ENCODE results near the gene NFU1.
A peak's percentile ranks its signal among the peaks of the same experiment; 100 is the strongest.

Gene NFU1

GRCh38 chr2:69436938-69437750 is at the start of gene NFU1:
TSS of gene NFU1 (minus strand) at chr2:69437435. CDS start at chr2:69437422, 13 bp downstream.
- DNase-seq (ENCODE audit: low read depth), result peak; percentile 74

GRCh38 chr2:69483696-69484095 is 46.5 kb upstream of the NFU1 start:
- DNase-seq (ENCODE audit: low read depth), result no peak

DNA sequence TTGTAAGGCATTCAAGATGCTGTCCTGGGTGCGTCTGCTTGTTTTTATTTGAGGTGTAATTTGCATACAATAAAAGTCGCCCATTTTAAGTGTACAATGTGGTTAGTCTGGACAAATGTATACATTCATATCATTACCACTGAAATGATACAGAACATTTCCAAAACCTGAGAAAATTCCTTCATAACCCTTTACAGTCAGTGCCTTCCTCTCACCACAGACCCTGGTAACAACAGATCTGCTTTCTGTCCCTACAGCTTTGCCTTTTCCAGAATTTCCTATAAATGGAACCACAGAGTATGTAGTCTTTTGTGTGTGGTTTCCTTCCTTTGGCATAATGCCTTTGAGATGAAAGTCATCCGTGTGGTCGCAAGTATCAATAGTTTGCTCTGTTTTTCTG is 45.8 kb upstream of the NFU1 start:
- no peak for DNase-seq (ENCODE audit: low read depth)

DNA sequence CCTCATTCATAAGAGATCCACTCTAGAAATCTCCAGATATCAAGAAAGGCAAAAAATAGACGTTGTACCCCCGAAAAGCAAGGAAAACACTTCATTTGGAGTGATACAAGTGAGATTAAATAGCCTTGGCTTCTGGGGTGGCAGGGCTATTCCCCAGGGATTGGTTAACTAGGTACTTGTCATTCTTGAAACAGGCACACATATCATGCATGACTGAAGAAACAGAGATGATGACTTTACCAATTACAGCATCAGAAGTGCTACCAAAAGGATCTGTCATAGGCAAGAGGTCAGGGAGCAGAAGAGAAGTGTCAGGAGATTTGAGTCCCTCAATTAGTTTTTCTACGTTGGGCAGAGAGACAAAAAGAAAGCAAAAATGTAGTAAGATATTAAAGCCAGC is 45.2 kb upstream of the NFU1 start:
- no peak for DNase-seq (ENCODE audit: low read depth)

- no peak for DNase-seq (ENCODE audit: low read depth)
Observed at GRCh38 chr2:69481421-69481820, 44.2 kb upstream of the NFU1 start.

DNA sequence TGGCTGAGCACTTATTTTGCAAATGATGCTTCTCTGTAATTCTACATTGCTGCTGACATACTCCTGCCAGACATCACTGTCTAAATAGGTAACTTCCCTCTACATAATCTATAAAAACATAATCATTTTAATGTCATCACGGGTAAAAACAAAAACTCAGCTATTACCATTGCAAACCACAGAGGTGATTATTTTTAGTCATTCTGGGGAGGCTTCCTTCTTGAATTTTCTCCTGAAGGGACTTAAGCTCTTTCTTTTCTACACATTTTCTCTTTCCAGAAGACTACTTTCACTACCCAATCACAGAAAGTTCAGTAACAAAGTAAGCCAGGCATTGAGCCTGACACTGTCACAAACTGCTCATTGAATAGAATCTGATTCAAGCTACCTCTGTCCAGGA is 40.4 kb upstream of the NFU1 start:
- DNase-seq (ENCODE audit: low read depth), result no peak

GRCh38 chr2:69474688-69475087 is 37.5 kb upstream of the NFU1 start:
- no peak for DNase-seq (ENCODE audit: low read depth)

- DNase-seq (ENCODE audit: low read depth), result no peak
Observed at GRCh38 chr2:69471793-69472192, 34.6 kb upstream of the NFU1 start.

DNA sequence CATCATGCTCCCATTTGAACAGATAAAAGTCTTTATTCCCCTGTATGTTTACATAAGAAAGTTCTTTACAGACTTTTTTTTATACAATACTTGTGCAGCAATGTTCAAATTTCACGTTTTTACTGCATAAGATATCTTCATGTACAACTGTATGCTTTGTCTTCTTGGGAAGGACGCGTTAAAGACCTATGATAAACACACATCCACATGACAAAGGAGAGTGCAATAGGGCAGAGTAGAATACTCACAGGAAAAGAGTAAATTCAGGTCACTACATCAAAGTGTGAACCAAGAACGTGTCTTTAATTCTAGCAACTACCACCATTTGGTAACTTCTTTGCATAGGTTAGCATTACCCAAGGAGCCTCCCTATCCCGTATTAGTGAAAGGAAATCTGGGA is 33.7 kb upstream of the NFU1 start:
- DNase-seq (ENCODE audit: low read depth), result no peak

GRCh38 chr2:69469784-69470183 is 32.5 kb upstream of the NFU1 start:
- no peak for DNase-seq (ENCODE audit: low read depth)

DNA sequence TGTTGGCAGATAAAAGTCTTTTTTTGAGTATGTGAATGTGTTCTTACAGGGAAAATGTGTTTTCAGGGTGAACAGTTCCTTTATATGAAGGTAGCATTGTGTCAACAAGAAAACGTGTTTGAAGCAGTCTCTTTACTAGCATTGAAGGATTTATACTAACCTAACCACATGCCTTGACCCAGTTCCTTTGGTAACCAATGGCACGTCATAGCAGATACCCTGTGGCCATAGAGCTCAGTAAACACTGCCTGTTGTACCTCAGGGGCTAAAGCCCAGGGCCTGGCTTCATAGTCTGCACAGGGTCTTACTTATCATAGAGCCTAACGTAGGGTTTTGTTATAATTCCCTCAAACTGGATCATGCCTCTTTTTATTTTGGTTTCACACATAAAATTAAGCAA is 32.1 kb upstream of the NFU1 start:
- DNase-seq (ENCODE audit: low read depth), result no peak

DNA sequence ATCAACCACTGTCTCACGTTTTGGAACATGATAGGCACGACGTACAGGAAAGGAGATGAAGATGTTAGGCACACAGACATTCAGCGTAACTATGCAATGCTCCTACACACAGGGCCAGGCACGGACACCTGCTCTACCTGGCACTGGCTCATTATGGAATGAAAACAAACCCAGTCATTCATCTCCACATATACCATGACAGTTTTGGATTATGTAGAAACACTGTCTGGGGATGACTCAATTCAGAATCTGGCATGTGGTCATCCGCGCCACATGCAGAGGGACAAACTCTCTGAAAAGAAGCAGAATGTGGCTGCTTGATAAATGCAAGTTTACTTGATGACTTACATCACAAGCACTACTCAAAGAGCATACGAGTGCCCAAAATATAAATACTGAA is 29.5 kb upstream of the NFU1 start:
- no peak for DNase-seq (ENCODE audit: low read depth)

DNA sequence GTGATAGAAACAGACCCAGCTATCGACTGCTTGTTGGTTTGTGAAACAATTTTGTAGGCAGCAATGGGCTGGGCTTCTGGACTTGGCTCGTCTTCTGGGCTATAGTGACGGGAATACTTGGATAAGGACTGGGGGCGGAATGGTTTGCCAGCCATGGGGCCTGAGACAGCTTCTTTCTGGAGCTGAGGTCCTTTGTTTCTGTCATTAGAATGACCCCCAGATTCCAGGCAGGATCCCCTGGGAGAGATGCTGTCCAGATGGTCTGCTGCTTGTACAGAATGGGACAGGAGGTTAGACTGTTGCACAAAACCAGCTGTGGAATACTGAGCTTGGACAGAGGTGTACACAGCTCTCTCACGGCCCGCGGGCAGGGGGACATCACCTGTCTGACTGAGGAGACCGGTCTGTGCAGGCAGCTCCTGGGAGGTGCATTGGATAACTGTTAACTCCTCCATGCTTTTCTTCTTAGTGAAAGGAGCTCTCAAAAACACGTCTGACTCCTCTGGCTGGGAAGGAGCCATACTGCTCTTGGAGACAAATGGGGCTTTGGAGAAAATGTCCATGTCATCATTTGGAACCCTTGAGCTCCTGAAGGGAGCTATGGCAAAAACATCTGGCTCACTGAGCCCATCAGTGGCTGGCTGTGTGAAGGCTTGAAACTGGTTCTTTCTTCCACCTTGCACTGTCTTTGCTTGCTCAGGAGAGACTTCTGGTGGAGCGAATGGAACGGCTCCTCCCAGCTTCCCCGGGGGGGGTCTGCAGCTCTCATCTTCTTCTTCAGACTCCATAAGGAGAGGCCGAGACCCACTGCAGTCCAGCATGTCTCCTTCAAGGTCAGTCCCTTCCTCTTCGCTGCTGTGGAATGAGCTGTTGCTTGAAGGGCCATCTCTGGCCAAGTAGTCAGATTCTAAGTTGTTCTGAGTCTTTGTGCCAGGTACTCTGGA is 28.6 kb upstream of the NFU1 start:
- no peak for DNase-seq (ENCODE audit: low read depth)

- no peak for DNase-seq (ENCODE audit: low read depth)
Observed at GRCh38 chr2:69464575-69464974, 27.3 kb upstream of the NFU1 start.

DNA sequence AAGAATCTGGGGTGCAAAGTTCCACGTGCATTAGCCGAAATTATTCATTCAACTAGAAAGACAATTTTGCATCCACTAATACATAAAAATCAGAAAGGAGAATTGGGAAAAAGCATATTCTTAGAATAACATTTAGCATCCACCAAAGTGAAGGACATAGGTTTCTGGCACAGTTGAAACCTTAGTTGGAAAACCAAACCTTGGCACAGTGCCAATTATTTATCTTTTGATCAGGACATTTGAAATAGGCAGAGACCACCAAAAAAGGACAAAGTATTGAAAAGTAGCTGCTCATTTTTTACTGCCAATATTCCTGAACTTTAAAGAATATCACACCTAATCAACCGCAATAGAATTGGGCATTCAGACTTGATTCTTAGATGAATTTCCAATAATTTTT is 25.5 kb upstream of the NFU1 start:
- no peak for DNase-seq (ENCODE audit: low read depth)

GRCh38 chr2:69461404-69461803 is 24.2 kb upstream of the NFU1 start:
- DNase-seq (ENCODE audit: low read depth), result no peak

DNA sequence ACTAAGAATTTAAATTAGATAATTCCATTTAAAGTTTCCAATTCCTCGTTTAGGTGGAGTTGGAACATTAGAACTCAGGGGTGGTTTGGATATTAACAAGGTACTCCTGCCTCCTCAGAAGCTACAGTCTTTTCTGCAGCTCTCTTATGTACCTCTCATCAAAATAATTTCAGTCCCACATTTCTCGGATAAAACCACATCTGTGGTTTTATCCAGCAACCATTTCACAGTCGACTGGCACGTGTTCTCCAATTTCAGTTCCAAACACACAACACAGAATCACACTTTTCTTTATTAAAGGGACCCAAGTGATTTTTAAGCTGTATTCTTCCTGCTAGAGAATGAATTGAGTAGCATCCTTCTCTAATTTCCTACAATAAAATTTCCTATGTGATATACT is 22.7 kb upstream of the NFU1 start:
- DNase-seq (ENCODE audit: low read depth), result no peak

DNA sequence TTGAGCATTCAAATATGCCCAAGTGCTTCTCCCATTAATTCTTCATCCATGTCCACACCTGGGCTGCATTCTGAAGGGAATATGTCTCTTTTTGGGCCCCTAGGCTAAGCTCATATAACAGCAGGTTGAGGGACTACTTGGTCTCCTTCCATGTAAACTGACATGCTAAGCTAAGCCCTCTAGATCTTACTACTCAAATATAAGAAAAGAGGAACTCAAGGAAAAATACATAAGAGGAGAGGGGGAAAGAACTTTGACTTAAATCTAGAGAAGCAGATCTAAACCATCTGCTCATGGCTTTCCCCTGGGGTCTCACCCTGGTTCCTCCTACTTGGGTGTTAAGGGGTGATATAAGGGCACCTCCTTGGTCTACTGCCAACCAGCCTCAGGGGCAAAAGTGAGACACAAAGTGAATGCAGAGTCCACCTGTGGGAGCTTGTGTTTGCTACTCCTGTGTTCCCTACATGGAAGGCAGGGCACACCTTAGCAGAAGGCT is 19.8 kb upstream of the NFU1 start:
- no peak for DNase-seq (ENCODE audit: low read depth)

GRCh38 chr2:69456154-69456553 is 18.9 kb upstream of the NFU1 start:
- DNase-seq (ENCODE audit: low read depth), result no peak

GRCh38 chr2:69454976-69455375 is 17.7 kb upstream of the NFU1 start:
- DNase-seq (ENCODE audit: low read depth), result no peak

- DNase-seq (ENCODE audit: low read depth), result no peak
Observed at GRCh38 chr2:69453475-69454129, 16.4 kb upstream of the NFU1 start.

DNA sequence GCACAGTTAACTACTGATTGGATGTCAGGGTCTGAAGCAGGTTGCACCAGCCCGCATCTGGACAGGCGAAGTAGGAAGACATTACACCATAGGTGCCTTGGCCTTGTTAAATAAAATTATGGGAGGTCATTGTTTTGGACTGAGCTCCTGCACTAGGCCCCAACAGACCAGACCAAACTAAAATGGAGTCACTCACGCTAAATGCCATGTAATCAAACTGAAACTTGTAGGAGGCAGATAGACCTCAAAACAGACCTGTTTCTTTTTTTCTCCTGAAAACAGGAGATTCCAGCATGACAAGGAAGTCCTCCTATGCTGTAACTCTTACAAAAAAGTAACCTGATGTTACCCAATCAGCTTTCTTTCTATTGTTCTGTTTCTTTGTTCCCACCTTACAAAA is 15.5 kb upstream of the NFU1 start:
- no peak for DNase-seq (ENCODE audit: low read depth)
